Measurements from ENCODE around the gene CALML6.

Gene CALML6

DNA sequence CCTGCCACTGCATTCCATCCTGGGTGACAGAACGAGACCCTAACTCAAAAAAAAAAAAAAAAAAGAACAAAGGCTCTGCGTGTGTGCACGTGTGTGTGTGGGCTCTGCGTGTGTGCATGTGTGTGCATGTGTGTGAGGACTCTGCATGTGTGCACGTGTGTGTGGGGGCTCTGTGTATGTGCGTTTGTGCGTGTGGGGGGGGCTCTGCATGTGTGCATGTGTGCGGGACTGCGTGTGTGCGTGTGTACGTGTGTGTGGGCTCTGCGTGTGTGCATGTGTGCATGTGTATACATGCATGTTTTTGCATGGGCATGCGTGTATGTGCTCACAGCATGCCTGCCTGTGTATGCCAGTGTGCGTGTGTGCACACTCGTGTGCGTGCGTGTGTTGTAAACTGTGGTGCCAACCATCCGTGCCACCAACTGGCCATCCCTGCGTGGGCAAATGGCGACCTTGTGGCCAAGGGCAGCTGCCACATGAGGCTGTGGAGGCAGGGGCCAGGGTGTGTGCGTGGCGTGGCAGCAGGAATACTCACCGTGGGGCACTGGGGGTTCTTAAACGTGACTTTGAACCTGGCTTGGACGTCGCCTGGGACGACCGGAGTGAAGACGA, 30.8 kb downstream of the CALML6 start:
- Histone ChIP-seq H3K4me3 (ENCODE audit: low read depth in 1 of 2, low read length in 1 of 2) (no peak overlapping the region), H3K36me3 (no peaks in the 10 kb centered on the region), H3K27ac (no peak overlapping the region), H3K4me1 (ENCODE audit: control insufficient read depth in 1 of 2, insufficient read depth in 1 of 2, low read depth in 1 of 2, low read length in 1 of 2) (peaks cover 0 to 5% of the 10 kb centered on the region in 2 experiments), H3K27me3 (peaks cover 26% of the 10 kb centered on the region), H3K9me3 (no peaks in the 10 kb centered on the region)
- TF ChIP-seq CTCF (IDR thresholded peaks at IDR 0.05): no peak

DNA sequence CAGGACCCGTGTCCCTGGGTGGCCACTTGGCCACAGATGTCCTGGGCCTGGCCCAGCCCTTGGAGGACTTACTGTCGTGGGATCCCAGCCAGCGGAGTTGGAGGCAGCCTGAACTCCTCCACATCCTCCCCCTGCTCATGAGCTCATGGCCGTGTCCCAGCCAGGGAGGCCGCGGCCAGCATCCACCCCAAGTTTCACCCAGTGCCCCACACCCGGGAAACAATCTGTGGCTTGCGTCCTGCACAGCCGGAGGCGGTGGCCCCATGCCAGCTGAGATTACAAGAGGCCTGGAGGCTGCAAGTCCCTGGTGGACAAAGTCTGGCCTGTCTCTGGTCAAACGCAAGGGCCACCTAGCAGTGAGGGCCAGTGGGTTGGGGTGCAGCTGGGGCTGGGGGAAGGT, 31.5 kb downstream of the CALML6 start:
- Histone ChIP-seq H3K9me3 (no peaks in the 10 kb centered on the region), H3K4me3 (ENCODE audit: low read depth in 1 of 2, low read length in 1 of 2) (no peak overlapping the region), H3K4me1 (ENCODE audit: control insufficient read depth in 1 of 2, insufficient read depth in 1 of 2, low read depth in 1 of 2, low read length in 1 of 2) (peaks cover 0 to 5% of the 10 kb centered on the region in 2 experiments), H3K36me3 (no peaks in the 10 kb centered on the region), H3K27me3 (peaks cover 19% of the 10 kb centered on the region), H3K27ac (no peak overlapping the region)
- no peak for TF ChIP-seq CTCF (IDR thresholded peaks at IDR 0.05)

DNA sequence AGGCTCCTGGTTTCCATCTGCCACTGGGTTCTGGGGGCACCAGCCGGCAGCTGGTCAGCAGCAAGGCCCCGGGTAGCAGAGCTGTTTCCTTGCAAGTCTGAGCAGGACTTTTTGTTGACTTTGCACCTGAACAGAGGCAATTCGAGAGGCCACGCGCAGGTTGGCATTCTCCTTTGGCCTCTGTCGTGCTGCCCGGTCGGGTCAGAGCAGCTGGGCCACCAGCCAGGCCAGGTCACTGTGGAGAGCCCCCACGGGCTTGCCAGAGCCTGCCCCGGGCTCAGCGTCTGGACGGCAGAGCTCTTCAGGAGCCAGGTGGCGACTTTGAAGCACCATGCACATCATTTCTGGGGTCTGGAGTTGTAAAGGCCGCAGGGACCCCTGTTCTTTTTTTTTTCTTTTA, 32.4 kb downstream of the CALML6 start:
- Histone ChIP-seq H3K27ac (no peak overlapping the region), H3K27me3 (peaks cover 16% of the 10 kb centered on the region), H3K4me1 (ENCODE audit: control insufficient read depth in 1 of 2, insufficient read depth in 1 of 2, low read depth in 1 of 2, low read length in 1 of 2) (peaks cover 0 to 5% of the 10 kb centered on the region in 2 experiments), H3K9me3 (no peaks in the 10 kb centered on the region), H3K4me3 (ENCODE audit: low read depth in 1 of 2, low read length in 1 of 2) (no peak overlapping the region), H3K36me3 (no peaks in the 10 kb centered on the region)
- no peak for TF ChIP-seq CTCF (IDR thresholded peaks at IDR 0.05)

DNA sequence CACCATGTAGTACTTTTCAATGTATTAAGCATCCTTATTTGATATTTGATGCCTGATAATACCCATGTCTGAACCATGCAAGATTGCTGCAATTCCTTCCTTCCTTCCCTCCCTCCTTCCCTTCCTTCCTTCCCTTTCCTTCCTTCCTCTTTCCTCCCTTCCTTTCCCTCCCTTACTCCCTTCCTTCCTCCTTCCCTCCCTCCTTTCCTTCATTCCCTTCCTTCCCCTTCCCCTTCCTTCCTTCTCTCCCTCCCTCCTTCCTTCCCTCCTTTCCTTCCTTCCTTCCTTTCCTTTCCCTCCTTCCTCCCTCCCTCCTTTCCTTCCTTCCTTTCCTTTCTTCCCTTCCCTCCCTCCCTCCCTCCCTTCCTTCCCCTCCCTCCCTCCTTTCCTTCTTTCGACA, 33.7 kb downstream of the CALML6 start:
- Histone ChIP-seq H3K27me3 (peaks cover 16% of the 10 kb centered on the region), H3K4me1 (ENCODE audit: control insufficient read depth in 1 of 2, insufficient read depth in 1 of 2, low read depth in 1 of 2, low read length in 1 of 2) (peaks cover 0 to 5% of the 10 kb centered on the region in 2 experiments)
- TF ChIP-seq CTCF (IDR thresholded peaks at IDR 0.05): no peak

DNA sequence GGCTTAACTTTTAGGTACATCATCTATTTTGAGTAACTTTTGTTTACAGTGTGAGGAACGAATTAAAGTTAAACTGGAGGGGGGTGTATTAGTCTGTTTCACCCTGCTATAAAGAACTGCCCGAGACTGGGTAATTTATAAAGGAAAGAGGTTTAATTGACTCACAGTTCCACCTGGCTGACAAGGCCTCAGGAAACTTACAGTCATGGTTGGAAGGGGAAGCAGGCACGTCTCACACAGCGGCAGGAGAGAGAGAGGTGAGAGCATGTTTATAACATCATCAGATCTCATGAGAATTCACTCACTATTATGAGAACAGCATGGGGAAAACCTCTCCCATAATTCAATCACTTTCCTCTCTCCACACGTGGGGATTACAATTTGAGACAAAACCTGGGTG, 35.9 kb downstream of the CALML6 start:
- H3K27me3 ChIP-seq: no peaks in the 10 kb centered on the region
- H3K4me1 ChIP-seq (ENCODE audit: control insufficient read depth in 1 of 2, insufficient read depth in 1 of 2, low read depth in 1 of 2, low read length in 1 of 2): no peaks in the 10 kb centered on the region
- H3K4me3 ChIP-seq (ENCODE audit: low read depth in 1 of 2, low read length in 1 of 2): no peak overlapping the region
- H3K27ac ChIP-seq: no peak overlapping the region
- no peaks in the 10 kb centered on the region for H3K9me3 ChIP-seq
- no peaks in the 10 kb centered on the region for H3K36me3 ChIP-seq
- TF ChIP-seq CTCF (IDR thresholded peaks at IDR 0.05): no peak

More for the DNA sequence above, 33.7 kb downstream of the CALML6 start:
- H3K9me3 ChIP-seq: no peaks in the 10 kb centered on the region
- H3K36me3 ChIP-seq: no peaks in the 10 kb centered on the region
- no peak overlapping the region for H3K27ac ChIP-seq
- no peak overlapping the region for H3K4me3 ChIP-seq (ENCODE audit: low read depth in 1 of 2, low read length in 1 of 2)
